HG03159 (cell line): ENCODE measurements around the gene ALG12.
"Not testable (repeated sequence)": the region's sequence is repeated elsewhere in the genome, so short reads cannot be mapped to it uniquely, and the experiment has no call there.

ENCODE experiments used
- ATAC-seq: cut with Tn5 transposase; IDR thresholded peaks from one replicate; pipeline ENCODE4 v1.9.1; 2021; ENCODE audit warnings: mild to moderate bottlenecking, moderate library complexity; ENCODE audit not compliant: unreplicated experiment

The ALG12 gene

DNA sequence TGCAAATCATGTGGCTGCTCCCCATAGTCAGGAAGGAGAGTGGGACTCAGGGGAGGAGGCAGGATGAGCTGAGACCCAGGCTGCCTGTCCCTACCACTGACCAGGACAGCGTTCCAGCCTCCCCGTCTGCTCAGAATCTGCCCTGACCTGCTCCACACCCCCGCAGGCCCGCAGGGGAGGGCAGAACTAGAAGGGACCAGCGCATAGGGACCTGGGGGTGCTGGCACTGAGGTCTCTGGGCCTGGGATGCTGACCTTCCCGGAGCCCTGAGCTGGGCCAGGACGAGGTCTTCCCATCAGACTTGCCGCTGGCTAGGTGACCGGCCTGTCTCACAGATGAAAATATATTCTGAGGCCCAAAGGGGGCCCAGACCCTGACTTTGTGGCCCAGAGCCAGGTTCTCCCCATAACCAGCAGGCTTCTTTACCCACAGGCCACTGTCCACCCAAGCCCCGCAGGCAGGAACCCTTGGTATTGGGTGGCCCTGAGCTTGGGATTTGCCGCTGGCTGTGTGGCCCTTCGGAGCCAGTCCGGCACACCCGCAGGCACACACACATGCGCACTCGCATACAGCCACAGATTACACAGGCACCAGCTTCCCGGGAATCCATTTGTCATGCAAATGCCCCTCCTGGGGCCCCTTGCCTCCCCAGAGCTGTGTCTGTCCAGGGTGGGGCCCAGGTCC, 28.5 kb upstream of the ALG12 start:
- ATAC-seq = no peak

DNA sequence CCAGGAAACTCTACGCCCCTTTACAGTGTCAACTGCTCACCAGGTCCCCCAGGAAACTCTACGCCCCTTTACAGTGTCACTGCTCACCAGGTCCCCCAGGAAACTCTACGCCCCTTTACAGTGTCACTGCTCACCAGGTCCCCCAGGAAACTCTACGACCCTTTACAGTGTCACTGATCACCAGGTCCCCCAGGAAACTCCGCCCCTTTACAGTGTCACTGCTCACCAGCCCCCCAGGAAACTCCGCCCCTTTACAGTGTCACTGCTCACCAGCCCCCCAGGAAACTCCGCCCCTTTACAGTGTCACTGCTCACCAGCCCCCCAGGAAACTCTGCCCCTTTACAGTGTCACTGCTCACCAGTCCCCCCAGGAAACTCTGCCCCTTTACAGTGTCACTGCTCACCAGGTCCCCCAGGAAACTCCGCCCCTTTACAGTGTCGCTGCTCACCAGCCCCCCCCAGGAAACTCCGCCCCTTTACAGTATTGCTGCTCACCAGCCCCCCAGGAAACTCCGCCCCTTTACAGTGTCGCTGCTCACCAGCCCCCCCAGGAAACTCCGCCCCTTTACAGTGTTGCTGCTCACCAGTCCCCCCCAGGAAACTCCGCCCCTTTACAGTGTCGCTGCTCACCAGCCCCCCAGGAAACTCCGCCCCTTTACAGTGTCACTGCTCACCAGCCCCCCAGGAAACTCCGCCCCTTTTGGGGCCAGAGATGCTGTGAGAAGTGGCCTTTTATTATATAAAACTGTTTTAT, 27.0 kb upstream of the ALG12 start:
- ATAC-seq = not testable (repeated sequence)

DNA sequence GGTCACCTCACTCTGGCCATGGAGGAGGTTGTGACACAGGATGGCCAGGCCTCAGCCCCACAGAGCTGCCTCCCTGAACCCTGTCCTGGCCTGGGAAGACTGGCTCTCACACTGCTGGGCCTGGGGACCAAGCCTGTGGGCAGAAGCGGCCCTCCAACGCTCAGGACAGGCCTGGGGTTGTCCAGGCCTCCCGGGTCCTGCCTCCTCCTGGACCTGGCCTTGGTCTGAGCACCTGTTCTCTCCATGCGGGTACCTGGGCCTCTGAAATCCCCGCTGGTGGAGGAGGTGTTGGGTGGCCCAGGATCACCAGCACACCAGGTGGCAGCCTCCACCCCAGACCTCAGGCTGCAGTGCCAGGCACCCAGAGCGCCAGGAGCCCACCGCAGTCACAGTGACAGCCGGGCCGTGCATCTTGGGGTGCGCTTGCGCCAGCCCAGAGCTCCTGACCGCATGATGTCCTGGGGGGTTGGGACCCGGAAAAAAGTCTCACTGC, 26.2 kb upstream of the ALG12 start:
- ATAC-seq = no peak

DNA sequence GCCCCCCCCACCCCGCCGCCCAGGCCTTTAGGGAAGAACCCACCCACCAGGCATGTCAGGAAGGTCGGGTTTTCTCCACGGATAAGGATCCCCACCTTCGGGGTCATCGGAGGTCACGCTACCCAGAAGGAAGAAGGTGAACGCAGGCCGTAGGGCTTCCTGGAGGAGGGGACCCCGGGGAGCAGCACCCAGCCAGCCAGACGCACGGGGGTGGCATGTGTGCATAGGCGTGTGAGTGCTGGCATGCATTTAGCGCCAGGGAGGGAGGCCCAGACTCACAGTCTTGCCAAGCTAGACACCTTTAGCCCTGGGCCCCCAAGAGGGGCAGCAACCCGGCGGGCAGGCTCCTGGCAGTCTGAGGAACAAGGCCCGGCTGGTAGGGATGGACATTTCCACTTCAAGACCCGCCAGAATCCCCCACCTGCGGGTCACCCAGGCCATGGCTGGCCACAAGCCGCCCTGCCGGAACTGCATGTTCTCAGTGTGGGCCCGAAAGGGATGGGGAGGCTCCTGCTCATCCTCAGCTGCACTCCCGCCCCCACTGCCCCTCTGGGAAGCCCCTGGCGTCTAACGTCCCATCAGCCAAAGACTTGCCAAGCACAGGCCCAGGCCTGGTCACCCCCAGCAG, 25.6 kb upstream of the ALG12 start:
- ATAC-seq = no peak

DNA sequence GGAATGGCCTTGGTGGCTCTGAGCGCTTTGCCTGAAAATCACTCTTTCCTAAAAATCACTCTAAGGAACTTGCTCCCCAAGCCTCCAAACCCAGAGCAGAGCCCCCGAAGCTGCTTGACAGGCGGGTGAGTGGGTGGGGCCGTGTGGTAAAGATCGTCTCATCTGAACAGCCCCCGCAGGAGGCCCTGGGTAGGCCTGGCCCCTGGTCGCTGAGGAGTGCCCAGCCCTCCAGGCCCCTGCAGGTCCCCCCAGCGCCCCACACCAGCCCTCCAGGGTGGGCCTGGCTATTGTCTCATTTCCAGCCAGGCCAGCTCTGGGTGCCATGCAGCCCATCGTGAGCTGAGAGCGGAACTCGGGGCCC, 25.1 kb upstream of the ALG12 start:
- ATAC-seq = no peak

DNA sequence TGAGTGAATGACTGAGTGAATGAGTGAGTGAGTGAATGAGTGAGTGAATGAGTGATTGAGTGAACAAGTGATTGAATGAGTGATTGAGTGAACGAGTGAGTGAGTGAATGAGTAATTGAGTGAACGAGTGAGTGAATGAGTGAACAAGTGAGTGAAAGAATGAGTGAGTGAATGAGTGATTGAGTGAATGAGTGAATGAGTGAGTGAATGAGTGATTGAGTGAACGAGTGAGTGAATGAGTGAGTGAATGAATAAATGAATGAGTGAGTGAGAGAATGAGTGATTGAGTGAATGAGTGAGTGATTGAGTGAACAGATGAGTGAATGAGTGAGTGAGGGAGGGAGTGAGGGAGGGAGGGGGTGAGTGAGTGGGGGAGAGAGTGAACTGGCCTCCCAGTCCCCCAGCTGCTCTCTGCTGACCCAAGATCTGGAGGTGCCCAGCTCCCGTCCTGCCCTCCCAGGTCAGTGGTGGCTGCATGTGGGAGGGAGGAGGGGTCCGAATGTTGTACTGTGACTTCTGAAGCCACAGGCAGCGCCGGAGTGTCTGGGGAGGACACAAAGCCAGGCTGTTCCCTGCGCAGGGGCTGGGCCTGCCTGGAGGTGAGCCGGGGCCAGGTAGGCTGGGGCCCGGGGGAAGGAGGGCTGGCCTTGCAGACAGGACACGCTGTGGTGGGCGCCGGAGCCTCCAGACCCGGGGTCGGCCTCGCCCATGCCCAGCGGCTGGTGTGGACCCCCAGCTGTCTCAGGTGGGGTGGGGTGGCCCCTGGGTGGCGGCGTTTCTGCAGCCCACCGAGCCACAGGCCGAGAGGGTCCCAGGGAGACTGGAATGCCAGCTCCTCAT, 24.5 kb upstream of the ALG12 start:
- ATAC-seq = no peak

DNA sequence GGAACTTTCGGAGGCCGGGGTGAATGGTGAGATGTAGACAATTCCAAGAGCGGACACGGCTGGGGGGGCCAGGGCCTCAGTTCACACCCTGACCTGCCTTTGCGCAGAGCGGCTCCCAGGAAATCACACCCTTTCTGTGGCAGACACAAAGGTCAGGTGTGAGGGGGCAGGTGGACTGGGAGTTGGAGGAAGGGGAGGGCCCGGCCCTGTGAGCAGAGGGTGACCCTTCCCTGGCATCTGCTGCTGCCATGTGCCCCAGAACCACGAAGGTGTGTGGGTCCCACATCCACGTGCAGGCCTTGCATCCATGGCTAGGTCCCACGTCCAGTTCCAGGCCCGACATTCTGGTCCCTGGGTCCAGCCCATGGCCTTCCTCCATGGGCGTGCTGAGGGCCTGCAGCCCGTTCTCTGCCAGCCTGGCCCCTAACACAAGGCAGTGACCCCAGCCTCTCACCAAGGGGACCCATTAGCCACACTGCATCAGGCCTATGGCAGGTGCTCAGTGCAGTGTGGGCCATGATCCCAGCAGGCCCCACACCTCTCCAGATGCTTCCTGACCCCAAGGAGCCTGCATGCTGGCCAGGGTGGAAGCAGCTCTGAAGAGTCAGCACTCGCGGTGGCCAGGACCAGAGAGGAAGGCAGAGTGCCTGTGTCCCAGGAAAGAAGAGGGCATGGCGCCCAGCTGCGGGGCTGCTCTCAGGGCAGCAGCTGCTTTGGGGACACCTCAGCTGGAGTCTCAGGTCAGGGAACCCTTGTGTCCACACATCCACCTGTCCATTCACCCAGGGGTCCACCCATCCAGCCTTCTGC, 23.5 kb upstream of the ALG12 start:
- ATAC-seq = no peak

DNA sequence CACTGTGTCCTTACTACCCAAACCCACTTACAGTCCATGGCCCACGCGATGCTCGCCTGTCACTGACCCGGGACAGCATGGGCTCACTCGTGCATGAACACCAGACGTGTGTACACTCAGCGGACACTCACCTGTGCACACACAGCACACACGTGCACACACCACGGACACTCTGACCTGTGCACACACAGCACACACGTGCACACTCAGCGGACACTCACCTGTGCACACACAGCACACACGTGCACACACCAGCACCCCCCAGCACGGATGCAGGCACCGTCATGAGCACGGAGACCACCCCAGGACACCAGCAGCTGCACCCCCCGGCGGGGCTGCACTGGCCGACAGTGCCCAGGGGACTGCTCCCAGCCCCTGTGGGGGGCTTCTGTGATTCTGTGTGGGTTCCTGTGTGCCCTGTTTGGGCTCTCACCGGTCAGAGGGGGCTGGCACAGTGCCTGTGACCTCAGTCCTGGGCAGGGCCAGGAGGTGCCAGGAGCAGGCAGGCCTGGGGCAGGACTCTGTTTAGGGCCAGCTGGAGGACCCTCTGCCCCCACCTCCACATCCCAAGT, 20.4 kb upstream of the ALG12 start:
- no peak for ATAC-seq

DNA sequence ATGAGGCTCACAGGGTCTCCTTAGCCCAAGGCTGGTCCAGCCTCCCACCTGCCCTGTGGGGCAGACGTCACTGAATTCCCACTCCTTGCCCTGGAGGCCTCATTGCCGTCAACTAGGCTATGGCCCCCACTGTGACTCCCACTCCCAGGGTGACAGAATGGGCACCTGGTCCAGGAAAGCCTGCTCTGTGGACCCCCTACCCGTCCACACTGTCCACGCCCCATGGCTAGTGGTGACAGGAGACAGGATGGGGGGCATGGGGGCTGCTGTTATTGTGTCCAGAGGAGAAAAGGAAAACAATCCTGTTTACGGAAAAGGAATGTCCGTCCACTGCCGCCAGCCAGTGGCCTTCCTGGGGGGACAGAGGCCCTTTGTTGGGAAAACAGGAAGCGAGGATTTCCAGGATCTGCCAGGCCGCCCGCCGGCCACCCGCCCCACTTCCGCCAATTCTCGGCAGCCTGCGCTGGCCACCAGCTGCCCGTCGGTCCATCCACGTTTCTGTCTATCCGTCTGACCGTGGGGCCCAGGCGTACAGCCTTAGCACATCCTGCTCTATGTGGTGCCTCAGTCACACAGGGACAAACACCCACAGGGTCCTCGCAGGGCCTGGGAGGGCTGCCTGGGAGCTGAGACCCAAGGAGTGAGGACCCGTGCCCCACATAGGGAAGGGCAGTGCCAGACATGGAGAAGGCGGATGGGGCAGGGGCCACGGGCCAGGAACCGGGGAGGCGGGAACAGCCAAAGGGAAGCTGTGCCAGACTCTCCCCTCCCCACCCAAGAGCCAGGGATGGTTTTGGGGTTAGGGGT, 19.7 kb upstream of the ALG12 start:
- no peak for ATAC-seq

DNA sequence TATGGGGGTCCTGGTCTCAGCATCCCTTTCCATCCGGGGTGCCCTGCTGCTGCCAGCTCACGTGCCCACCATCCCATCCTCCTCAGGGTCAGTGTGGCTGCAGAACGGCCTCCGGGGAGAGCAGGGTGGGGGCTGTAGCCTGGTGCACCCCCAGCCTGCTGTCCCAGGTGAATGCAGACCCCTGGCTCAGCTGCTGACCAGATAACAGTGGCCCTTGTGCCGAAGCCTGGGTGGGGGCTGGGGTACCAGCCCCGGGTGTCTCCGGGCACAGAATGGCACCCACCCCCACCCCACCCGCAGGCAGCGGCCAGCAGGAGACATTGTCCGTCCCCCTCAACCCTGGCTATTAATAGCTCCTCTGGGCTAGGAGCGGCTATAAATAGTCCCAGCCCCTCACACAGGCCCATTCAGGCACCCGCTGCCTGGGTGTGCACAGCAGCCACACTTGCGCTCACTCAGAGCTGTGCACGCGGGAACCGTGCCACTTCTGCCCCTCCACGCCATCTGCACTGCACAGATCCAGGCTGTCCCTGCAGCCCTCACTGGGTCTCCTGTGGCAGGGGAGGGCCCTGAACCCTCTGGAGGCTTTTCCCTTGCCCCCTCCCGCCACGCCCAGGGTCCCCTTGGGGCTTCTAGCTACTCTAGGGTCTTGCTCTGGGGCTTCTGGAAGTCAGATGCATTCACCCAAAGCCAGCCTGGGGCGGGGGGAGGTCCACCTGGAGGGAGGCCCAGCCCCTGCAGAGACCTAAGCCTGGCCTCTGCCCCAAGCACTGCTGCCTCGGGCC, 18.9 kb upstream of the ALG12 start:
- no peak for ATAC-seq

DNA sequence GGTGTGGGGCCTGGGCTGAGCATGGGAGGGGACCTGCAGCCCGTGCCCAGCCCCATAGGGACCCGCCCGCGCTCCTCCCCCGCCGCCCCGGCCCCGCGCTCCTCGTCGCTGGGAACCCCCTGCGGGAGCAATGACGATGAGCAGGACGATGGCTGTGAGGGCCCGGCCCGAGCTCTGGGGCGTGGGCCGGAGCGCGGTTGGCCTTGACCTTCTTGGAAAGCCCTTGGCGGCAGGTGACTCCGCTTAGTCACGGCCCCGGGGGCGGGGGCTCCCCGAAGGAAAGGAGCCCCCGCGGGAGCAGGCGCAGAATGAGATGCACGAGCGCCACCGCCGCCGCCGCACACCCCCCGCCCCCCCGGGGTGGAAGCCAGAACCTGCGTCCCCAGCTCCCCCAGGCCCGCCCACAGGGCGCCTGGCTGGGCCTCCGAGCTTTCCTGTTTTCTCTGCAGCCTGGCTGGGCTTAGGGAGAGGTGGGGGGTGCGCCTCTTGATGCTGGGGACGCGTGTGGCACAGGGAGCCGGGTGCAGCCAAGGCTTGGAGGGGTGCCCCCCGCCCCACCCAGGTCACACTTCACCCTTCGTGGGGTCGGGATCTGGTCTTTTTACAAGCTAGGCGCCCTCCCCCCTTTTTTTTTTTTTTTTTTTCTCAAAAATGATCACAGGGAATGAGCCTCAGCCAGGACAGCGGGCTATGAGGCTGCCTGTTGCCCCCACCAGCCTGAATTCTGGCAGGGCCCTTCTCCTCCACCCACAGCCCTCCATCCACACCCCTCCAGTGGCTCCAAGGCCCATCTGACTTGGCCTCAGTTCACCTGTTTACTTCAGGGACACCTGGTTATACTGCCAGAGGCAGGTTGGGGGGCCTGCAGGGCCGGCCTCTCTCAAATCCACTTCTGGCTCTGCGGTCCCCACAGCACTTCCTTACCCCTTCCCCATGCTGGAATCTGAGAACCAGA, 18.1 kb upstream of the ALG12 start:
- peak; percentile 63 for ATAC-seq

DNA sequence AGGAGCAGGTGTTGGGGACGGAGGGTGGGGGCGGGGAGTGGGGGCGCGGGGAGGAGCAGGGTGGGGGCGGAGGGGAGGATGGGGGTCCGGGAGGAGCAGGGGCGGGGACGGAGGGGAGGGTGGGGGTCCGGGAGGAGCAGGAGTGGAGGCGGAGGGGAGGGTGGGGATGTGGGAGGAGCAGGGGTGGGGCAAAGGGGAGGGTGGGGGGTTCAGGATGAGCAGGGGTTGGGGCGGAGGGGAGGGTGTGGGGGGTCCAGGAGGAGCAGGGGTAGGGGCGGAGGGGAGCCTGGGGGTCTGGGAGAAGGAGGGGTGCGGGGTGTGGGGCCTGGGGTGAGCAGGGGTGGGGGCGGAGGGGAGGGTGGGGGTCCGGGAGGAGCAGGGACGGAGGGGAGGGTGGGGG, 17.3 kb upstream of the ALG12 start:
- ATAC-seq = no peak

DNA sequence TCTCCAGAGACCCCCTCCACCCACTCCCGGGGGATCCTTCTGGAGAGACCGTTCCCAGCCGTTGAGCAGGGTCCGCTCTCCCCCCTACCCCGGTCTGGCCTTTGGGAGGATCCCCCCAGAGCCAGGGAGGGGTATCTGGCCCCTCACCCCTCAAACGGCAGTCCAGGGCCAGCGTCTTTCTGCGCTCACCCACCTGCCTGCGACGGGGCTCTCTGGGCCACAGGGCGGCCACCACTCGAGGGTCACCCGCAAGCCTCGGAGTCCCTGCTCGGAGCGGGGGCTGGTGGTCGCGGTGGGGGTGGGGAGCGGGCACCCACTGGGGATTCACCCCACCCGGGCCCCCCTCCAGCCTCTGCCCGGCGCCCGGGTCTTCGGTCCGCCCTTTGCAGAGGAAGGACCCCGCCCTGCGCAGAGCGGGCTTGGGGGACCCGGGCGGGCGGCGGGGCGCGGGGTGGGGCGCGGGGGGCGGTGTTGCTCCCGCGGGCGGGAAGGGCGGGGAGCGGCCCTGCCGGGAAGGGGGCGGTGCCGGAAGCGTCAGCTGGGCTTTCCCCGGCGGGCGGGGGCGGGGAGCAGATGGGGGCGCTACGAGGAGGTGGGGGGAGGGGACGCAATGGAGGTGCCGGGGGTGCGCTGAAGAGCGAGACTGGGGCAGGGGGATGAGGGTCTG, 16.8 kb upstream of the ALG12 start:
- no peak for ATAC-seq

DNA sequence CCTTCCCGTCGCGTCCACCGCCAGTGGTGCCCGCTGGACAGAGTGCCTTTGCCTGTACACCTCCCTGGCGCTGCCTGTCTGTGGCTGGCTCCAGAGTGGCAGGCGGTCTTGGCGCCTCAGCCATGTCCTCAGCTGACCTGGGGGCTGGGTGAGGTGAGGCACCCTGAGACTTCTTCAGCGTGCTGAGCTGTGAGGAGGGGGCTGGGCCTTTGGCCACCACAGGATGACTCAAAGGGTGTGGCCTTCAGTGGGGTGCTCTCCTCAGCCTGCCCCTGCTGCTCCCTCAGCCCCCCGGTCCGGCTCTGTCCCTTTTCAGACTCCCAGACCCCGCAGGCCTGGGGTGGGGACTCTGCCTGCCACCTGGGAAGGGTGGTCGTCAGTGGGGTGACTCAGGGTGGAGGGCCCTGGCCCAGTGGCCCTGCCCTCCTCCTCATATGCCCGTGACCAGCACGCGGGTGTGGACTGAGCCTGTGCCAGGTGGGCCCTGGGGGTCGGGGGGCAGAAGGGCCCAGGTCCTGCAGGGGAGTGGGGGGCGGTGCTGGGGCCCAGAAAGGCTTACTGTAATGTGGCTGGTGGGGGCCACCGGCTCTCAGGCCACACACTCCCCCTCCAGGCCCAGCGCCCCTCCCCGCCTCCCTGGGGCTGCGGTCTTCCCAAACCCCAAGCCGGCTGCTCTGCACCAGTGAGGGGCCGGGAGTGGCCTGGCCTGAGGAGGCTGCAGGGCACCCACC, 16.1 kb upstream of the ALG12 start:
- no peak for ATAC-seq

DNA sequence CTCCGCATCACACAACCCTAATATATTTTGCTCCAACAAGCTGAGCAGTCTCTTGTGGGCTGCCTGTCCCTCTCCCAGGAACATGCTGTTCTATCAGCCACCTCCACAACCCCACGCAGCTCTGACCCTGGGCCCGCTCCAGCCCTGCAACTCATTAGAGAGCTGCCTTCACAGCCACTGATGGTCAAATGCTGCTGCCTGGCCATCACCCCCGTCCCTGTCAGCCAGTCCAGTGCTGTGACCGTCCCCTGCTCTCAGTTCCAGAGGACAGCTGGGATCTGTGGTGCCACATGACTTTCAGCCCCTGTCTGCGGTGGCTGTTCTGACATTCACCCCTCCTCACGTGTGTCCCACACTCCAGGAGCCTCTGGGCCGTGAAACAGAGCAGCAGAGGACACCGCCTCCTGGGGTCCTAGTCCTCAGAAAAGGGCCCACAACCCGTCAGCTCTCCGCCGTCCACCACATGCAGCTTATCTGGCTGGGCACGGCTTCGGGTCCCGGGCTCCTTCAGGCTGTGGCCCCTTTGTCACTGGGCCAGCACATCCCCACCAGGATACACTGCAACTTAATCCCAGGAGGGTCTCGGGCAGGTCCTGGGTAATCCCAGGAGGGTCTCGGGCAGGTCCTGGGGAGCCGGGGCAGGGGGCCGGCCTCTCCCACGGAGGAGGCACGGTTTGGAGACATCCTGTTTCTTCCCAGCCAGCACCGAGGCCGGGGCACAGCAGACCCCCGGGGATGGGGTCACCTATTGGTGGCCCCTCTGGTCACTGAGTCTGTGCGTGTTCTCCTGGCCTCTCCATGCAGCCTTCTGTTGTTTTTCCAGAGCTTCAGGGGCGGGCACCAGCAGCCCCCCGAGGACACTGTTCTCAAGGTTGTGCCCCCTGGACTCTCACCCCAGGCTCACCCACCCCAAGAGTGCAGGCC, 15.3 kb upstream of the ALG12 start:
- no peak for ATAC-seq
